GM15510 (cell line): ENCODE measurements around the gene NRG2.

Experiments used
- POLR2A ChIP-seq: IDR thresholded peaks from 3 replicates; pipeline ENCODE4 v1.6.1; 2011; ENCODE audit warnings: borderline replicate concordance; ENCODE audit not compliant: insufficient read length; ENCODE audit errors: extremely low read depth

NRG2 gene

DNA sequence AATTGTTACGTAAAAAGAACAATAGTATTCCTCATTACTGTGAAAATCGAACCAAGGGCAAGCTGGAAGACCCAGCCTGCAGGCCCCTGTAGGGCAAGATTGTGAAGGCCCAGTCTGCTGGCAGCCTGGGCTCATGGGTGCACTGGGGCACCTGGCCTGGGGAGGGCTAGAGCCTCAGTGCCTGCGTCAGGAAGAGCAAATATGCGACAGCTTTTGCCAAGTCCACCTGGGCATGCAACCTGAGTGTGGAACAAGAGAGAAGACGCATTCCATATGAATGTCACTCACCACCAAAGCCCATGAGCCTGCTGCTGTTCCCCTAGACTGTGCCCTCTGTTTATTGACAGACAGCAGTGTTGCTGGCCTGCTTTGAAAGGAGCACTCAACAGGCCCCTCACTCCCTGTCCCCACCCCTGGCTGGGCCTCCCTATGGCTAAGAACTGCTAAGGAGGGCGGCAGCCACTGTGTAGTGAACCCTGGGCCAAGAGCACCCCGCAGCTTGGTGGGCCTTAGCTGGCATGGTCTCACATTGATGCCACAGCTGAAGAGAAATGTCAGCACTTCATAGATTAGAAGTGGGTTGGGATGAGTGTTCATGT lies 219.2 kb downstream of the NRG2 start:
- TF ChIP-seq POLR2A, result no peak

DNA sequence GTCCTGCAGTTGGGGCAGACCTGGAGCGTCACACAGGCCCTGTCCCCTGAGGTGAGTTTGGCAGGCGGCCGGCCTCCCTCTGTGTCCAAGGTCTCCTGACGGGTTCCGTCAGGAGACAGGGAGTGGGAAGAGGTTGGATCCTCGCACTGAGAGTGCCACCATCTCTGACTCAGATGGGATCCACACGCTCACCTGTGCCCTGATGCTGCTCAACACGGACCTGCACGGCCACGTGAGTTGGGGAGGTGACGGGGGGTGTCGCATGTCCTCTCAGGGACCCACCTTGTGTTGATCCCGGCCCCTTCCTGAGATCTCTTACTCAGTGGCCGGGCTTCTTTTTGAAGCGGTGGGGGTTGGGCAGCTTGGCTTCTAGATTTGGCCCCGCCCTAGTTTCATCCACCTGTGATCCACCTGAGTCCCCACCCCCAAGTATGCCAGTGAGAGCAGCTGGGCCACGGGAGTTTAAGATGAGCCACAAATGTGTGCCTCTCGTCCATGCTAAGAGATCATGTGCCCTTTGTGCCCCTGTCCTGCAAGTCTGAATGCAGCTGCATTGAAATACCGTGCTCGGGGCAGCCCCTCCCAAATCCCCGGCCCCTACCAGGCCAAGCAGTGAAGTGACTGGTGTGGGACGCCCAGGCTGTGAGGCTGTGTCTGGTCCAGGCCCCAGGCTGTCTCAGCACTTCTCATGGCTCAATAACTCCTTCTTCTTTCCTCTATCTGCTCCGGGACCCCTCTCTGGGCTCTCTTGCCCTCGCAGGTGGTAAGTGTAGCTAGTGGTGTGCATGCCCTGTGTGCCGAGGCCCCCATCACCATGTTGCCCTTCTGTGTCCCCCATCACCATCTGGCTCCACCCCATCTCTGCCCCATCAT lies 220.3 kb downstream of the NRG2 start:
- no peak for TF ChIP-seq POLR2A

DNA sequence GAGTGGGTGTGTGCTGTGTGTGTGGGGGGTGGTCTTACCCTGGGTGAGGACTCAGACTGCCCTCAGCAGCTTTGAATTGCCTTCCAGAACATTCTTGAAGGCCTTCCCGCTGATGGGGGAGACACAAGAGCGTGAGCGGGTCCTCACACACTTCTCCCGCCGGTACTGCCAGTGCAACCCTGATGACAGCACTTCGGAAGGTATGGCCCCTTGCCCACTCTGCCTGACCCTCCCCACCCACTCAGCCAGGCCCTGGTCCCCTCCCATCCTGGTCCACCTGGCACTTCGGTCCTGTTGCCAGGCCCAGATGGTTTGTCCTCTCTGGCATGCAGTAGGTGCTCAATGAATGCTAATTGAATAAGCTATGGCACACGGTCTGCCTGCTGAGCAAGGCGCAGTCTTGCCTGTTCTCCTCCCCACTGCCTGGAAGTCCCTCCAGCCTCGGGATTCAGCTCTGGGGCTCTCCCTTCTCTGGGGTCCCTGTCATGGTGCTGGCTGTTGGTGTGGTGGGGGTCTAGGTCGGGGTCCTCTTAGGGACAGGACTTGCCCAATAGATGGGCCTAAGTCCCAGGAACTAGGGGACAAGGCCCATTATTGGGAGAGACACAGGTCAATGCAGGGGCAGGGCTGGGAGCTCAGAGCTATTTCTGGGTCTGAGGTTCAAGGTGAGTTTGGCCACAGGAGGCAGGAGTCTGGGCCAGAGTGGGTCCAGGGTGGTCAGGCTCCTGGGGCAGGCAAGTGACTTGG lies 221.1 kb downstream of the NRG2 start:
- no peak for TF ChIP-seq POLR2A

GRCh38 chr5:139820606-139821005 lies 222.5 kb downstream of the NRG2 start:
- no peak for TF ChIP-seq POLR2A

DNA sequence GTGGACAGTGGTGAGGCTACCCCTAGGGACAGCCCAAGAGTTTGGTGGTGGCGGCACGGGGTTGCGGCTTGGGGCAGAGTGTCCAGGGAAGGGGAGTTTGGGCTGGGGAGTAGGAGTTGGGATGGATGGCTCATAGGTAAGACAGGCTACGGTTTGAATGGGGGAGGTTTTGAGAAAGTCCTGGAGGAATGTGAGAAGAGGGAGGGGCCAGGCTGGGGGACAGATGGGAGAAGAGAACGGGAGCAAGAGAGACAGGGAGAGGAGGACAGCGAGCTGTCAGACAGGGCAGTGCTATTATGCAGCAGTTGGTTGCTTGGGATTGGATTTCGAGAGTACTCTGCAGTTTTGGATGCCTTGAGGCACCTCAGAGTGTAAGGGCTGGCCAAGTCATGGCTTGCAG lies 223.0 kb downstream of the NRG2 start:
- no peak for TF ChIP-seq POLR2A

DNA sequence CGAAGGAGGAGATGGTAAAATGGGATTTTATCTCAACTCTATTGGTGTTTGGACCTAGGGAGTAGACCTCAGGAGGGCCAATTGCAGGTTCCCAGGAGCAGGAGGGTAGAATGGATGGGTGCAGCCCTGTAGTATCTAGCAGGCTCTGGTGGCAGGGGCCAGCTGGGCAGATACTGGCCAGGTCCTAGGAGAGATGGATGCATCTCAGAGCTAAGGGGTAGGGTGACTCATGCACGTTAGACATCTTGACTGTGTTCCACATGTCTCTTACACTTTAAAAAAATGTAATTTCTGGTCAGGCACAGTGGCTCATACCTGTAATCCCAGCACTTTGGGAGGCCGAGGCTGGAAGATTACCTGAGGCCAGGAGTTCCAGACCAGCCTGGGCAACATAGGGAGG lies 225.1 kb downstream of the NRG2 start:
- no peak for TF ChIP-seq POLR2A

- TF ChIP-seq POLR2A, result no peak
These were observed 225.7 kb downstream of the NRG2 start for GRCh38 chr5:139817362-139817761.

DNA sequence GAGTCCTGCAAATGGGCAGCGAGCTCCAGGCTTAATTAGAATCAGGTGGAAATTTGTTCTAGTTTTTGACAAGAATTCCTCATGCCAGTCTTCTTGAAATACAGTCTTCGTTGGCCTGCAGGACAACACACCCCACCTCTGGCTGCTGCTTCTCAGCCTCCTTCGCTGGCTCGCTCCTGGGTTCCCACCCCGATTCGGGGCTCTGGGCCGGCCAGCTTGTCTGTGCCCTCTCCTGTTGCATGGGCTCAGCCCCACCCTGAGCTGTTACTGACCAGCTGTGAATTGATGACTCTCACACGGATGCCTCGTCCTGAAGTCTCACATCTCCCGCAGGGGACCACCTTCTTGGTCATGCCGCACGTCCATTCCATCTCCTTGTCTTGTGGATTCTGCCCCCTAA lies 226.5 kb downstream of the NRG2 start:
- TF ChIP-seq POLR2A, result no peak

GRCh38 chr5:139814704-139815280 lies 228.3 kb downstream of the NRG2 start:
- TF ChIP-seq POLR2A, result no peak

GRCh38 chr5:139814191-139814601 lies 228.9 kb downstream of the NRG2 start:
- TF ChIP-seq POLR2A, result no peak

DNA sequence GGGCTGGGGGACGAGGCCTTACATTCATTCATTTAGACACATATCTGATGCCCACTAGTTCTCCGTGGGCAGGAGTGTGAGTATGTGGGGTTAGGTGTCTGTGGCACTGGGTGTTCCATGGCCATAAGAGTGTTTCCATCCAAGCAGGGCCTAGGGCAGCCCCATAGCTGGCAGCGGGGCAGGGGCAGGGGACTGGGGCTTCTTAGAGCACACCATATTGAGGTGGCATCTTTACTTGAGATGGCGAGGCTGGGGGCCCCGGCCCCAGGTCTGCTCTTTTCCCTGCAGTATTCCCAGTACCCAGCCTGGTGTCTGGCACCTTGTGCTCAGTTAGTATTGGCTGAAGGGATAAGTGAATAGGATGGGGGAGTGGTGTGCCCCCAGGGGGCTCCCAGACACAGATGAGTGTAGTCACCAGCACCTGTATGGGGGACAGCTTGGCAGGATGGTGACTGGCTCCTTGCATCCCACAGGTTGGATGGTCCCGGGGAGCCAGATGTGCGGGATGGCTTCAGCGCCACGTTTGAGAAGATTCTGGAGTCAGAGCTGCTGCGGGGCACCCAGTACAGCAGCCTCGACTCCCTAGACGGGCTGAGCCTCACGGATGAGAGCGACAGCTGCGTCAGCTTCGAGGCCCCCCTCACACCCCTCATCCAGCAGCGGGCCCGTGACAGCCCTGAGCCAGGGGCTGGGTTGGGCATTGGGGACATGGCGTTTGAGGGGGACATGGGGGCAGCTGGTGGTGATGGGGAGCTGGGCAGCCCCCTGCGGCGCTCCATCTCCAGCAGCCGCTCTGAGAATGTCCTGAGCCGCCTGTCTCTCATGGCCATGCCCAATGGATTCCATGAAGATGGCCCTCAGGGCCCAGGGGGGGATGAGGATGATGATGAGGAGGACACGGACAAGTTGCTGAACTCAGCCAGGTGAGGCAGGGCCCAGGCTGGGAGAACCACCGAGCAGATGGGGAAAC lies 230.0 kb downstream of the NRG2 start:
- no peak for TF ChIP-seq POLR2A

GRCh38 chr5:139812323-139812722 lies 230.8 kb downstream of the NRG2 start:
- TF ChIP-seq POLR2A, result no peak

- TF ChIP-seq POLR2A, result no peak
These were observed 231.9 kb downstream of the NRG2 start for GRCh38 chr5:139811274-139811607.

DNA sequence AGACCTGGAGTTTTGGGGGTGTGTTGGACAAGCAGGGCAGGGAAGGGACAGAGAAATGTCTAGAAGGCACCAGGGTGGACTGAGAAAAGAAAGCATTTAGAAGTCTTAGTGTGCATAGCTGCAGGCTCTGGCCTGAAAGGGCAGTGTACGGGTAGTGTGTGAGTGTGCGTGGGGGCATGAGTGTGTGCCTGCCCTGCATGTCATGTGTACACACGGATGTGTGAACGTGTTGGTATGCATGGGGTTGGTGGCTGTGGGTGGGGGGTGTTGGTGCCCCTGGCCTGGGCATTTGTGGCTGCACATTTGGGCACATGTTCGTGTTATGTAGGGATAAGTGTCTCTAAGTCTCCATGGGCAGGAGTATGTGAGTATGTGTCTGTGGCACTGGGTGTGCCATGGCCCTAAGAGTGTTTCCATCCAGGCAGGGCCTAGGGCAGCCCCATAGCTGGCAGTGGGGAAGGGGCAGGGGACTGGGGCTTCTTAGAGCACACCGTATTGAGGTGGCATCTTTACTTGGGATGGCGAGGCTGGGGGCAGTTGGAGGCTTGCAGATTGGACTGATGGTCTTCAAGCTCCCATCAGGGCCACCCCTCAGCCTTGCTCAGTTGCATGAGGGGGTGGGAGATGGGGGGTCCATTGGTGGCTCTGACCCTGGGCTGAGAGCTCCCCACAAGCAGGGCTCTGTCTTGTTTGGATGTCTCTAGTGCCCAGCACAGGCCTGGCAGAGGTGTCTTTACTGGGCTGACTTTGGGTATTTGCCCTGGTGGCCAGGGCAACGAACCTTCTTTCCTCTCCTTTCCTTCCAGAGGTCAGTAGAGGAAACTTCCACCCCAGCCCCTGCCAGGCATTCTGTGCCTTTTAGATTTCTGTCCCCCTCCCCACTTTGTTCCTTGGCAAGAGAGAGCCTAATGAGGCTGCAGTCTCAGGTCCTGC lies 232.5 kb downstream of the NRG2 start:
- no peak for TF ChIP-seq POLR2A

DNA sequence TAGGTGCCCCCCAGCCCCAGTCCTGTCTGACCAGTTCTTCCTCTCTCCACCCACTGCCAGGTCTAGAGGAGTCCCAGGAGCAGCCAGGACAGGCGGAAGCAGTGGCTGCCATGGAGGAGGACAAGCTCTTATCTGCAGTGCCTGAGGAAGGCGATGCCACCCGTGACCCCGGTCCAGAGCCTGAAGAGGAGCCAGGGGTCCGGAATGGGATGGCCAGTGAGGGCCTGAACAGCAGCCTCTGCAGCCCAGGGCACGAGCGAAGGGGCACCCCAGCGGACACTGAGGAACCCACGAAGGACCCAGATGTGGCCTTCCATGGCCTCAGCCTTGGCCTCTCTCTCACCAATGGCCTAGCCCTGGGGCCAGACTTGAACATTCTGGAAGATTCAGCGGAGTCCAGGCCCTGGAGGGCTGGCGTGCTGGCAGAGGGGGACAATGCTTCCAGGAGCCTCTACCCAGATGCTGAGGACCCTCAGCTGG lies 233.7 kb downstream of the NRG2 start:
- TF ChIP-seq POLR2A, result no peak
